ENCODE data around the gene ACP3. TPM values are rescaled to one million over a fixed set of nuclear protein-coding genes. Genes with fewer than 3 reads are reported as not detected.
"Not testable (repeated sequence)": the region's sequence is repeated elsewhere in the genome, so short reads cannot be mapped to it uniquely, and the experiment has no call there.

Gene ACP3
- total and polyA plus RNA-seq, 9 donors: 0.33 to 11.3 (median 2.5) TPM

DNA sequence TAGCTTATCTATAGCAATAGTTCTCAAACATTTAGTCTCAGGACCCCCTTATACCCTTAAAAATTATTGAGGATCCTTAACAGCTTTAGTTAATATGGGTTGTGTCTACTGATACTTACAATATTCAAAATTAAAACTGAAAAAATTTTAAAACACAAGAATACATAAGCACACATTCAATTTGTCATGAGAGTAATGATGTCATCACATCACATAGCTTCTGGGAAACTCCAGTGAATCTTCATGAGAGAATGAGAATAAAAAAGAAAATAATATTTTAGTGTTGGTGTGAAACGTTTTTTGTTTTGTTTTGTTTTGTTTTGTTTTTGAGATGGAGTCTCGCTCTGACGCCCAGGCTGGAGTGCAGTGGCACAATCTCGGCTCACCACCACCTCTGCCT is 25.2 kb upstream of the ACP3 start:
- no peak overlapping the region for H3K27ac ChIP-seq
- no peak overlapping the region for H3K4me3 ChIP-seq
- intact Hi-C loops (cut with DNase I): no loop called here
- no peak for TF ChIP-seq EP300 (IDR thresholded peaks at IDR 0.05)
- TF ChIP-seq CTCF (IDR thresholded peaks at IDR 0.05): no peak
- no peak for TF ChIP-seq POLR2A (IDR thresholded peaks at IDR 0.05)
- DNase-seq: no peak
- no peaks in the 10 kb centered on the region for H3K9me3 ChIP-seq
- no peaks in the 10 kb centered on the region for H3K27me3 ChIP-seq
- no peaks in the 10 kb centered on the region for H3K4me1 ChIP-seq (ENCODE audit: insufficient read depth)
- WGBS, 3 donors: 35 to 59% (median 51%) methylated on average over 4 of the region's 4 CpGs
- H3K36me3 ChIP-seq: no peaks in the 10 kb centered on the region

GRCh38 chr3:132293251-132293650 is 24.0 kb upstream of the ACP3 start:
- H3K27ac ChIP-seq: no peak overlapping the region
- TF ChIP-seq CTCF (IDR thresholded peaks at IDR 0.05) (no peak), EP300 (IDR thresholded peaks at IDR 0.05) (no peak), POLR2A (IDR thresholded peaks at IDR 0.05) (no peak)
- no peaks in the 10 kb centered on the region for H3K36me3 ChIP-seq
- no peaks in the 10 kb centered on the region for H3K4me1 ChIP-seq (ENCODE audit: insufficient read depth)
- no peaks in the 10 kb centered on the region for H3K27me3 ChIP-seq
- no peak overlapping the region for H3K4me3 ChIP-seq
- H3K9me3 ChIP-seq: no peaks in the 10 kb centered on the region
- intact Hi-C loops (cut with DNase I): no loop called here
- no peak for DNase-seq

- Histone ChIP-seq H3K36me3 (no peaks in the 10 kb centered on the region), H3K4me3 (no peak overlapping the region), H3K27ac (no peak overlapping the region), H3K4me1 (ENCODE audit: insufficient read depth) (no peaks in the 10 kb centered on the region), H3K27me3 (no peaks in the 10 kb centered on the region), H3K9me3 (no peaks in the 10 kb centered on the region)
- TF ChIP-seq POLR2A (IDR thresholded peaks at IDR 0.05): no peak
- TF ChIP-seq EP300 (IDR thresholded peaks at IDR 0.05): no peak
- no peak for TF ChIP-seq CTCF (IDR thresholded peaks at IDR 0.05)
- intact Hi-C loops (cut with DNase I): no loop called here
- 81 to 90% (median 84%) methylated on average over 5 of the region's 5 CpGs for WGBS, 3 donors
- no peak for DNase-seq
Observed at GRCh38 chr3:132294906-132295305, 22.3 kb upstream of the ACP3 start.

DNA sequence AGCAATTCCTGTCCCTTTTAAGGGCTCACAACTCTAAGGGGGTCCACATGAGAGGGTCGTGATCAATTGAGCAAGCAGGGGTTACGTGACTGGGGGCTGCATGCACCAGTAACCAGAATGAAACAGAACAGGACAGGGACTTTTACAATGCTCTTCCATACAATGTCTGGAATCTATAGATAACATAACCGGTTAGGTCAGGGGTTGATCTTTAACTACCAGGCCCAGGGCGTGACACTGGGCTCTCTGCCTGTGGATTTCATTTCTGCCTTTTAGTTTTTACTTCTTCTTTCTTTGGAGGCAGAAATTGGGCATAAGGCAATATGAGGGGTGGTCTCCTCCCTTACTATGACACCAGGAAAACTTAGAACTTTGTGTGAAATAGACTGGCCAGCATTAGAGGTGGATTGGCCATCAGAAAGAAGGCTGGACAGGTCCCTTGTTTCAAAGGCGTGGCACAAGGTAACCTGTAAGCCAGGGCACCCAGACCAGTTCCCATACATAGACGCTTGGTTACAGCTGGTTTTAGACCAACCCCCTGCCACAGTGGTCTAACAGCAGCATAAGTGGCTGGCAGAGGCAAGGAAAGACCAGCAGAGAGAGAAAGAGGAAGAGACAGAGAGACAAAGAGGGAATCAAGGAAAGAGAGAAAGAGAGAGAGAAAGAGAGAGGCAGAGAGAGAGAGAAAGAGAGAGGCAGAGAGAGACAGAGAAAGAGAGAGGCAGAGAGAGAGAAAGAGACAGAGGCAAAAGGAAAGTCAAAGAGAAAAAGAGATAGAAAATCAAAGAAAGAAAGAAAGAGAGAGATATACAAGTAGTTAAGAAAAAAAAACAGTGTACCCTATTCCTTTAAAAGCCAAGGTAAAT is 13.6 kb upstream of the ACP3 start:
- H3K27me3 ChIP-seq; intact Hi-C loops (cut with DNase I); H3K4me3 ChIP-seq; H3K36me3 ChIP-seq; H3K27ac ChIP-seq; H3K4me1 ChIP-seq (ENCODE audit: insufficient read depth); DNase-seq; H3K9me3 ChIP-seq: not testable (repeated sequence)
- WGBS, 3 donors: 83 to 95% (median 89%) methylated on average over 6 of the region's 6 CpGs

- intact Hi-C loops (cut with DNase I); H3K27me3 ChIP-seq; DNase-seq; H3K4me1 ChIP-seq (ENCODE audit: insufficient read depth); H3K9me3 ChIP-seq; H3K36me3 ChIP-seq; H3K4me3 ChIP-seq; H3K27ac ChIP-seq: not testable (repeated sequence)
- 58 to 66% (median 65%) methylated on average over 2 of the region's 2 CpGs for WGBS, 3 donors
Observed at GRCh38 chr3:132304351-132304750, 12.9 kb upstream of the ACP3 start.

DNA sequence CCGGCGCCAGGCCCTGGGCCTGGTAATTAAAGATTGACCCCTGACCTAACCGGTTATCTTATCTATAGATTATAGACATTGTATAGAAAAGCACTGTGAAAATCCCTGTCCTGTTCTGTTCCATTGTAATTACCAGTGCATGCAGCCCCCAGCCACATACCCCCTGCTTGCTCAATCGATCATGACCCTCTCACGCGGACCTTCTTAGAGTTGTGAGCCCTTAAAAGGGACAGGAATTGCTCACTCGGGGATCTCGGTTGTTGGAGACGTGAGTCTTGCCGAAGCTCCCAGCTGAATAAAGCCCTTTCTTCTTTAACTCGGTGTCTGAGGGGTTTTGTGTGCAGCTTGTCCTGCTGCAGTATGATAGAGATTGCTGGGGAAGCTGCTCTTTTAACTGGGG is 7.2 kb upstream of the ACP3 start:
- DNase-seq; H3K36me3 ChIP-seq; H3K4me1 ChIP-seq (ENCODE audit: insufficient read depth); H3K27ac ChIP-seq; H3K27me3 ChIP-seq; intact Hi-C loops (cut with DNase I); H3K4me3 ChIP-seq; H3K9me3 ChIP-seq: not testable (repeated sequence)
- WGBS, 3 donors: 86 to 92% (median 90%) methylated on average over 11 of the region's 11 CpGs

Data from ovary (tissue), 9 donors.